MM.1S (cell line): ENCODE data around the gene MAML1.

ENCODE experiments used
- EZH2 ChIP-seq: fragments of 300-600 bp; sonication (generic); optimal IDR thresholded peaks from 2 replicates; pipeline ENCODE3; 2017; ENCODE audit warnings: low read depth, mild to moderate bottlenecking, antibody characterized with exemption, low read length, mixed read lengths
- TF ChIP-seq, protein P1 (sequence below): fragments of 300-600 bp; sonication (generic); IDR thresholded peaks from 2 replicates; pipeline ENCODE4 v1.5.1; 2016; ENCODE audit warnings: antibody characterized with exemption, low read length, mixed read lengths

DNA sequence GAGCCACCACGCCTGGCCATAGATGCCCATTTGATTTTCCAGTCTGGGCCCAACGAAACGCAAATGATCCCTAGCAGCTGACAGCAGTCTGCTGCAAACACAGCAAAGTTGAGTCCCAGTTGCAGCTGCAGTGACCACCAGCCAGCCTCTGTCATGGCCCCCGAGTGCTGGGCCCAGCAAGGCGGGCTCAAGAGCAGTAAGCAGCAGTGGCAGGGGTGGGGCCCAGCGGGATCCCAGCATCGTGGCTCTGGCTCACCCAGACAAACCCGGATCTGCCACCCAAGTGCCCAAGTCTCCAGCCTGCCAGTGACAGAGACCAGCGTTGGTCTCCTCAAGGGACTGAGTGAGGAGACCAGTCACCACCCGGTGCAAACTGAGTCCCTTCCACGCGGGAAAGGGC, 54.2 kb downstream of the MAML1 start:
- TF ChIP-seq, protein P1, sequence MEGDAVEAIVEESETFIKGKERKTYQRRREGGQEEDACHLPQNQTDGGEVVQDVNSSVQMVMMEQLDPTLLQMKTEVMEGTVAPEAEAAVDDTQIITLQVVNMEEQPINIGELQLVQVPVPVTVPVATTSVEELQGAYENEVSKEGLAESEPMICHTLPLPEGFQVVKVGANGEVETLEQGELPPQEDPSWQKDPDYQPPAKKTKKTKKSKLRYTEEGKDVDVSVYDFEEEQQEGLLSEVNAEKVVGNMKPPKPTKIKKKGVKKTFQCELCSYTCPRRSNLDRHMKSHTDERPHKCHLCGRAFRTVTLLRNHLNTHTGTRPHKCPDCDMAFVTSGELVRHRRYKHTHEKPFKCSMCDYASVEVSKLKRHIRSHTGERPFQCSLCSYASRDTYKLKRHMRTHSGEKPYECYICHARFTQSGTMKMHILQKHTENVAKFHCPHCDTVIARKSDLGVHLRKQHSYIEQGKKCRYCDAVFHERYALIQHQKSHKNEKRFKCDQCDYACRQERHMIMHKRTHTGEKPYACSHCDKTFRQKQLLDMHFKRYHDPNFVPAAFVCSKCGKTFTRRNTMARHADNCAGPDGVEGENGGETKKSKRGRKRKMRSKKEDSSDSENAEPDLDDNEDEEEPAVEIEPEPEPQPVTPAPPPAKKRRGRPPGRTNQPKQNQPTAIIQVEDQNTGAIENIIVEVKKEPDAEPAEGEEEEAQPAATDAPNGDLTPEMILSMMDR, result no peak
- TF ChIP-seq EZH2, result no peak
